ENCODE measurements around the gene ADORA1. TPM values are rescaled to one million over a fixed set of nuclear protein-coding genes. Genes with fewer than 3 reads are reported as not detected.

ADORA1 gene
- polyA plus RNA-seq, 3 donors, result 0.13 to 1.1 TPM; not detected in 1

- Mint-ChIP-seq H3K27me3 (ENCODE audit: low read depth in 3 of 3) (peaks cover 0 to 3% (median 2%) of the 10 kb centered on the region in 3 donors), H3K9me3 (peaks cover 0 to 2% (median 0%) of the 10 kb centered on the region in 7 donors), H3K36me3 (peaks cover 11 to 16% of the 10 kb centered on the region in 2 donors), H3K4me3 (no peak overlapping the region), H3K27ac (no peak overlapping the region), H3K4me1 (peaks cover 41% of the 10 kb centered on the region)
- TF ChIP-seq CTCF (IDR thresholded peaks at IDR 0.05), result no peak
- H3K4me2 ChIP-seq (replicated peaks; ENCODE audit: extremely low read depth, low read length, poor library complexity, severe bottlenecking), result no peak overlapping the region
- H3K36me3 ChIP-seq (replicated peaks in 1 of 2; ENCODE audit: control insufficient read depth in 1 of 2, insufficient read depth in 2 of 2, low read length in 2 of 2), result no peaks in the 10 kb centered on the region
- no peak overlapping the region for H3K27ac ChIP-seq (ENCODE audit: low read depth in 1 of 2, low read length in 2 of 2)
- no peaks in the 10 kb centered on the region for H3K9me3 ChIP-seq (replicated peaks in 1 of 2; ENCODE audit: control insufficient read depth in 1 of 2, insufficient read depth in 1 of 2, low read length in 2 of 2)
- no peak overlapping the region for H2AFZ ChIP-seq (ENCODE audit: insufficient read depth, low read depth, low read length, poor library complexity, severe bottlenecking)
- H4K20me1 ChIP-seq (ENCODE audit: insufficient read depth, low read length), result no peaks in the 10 kb centered on the region
- intact Hi-C loops (cut with micrococcal nuclease), result no loop called here
- no peak for DNase-seq
- no peak overlapping the region for H3K4me3 ChIP-seq (replicated peaks in 1 of 3; ENCODE audit: low read depth in 2 of 3, low read length in 3 of 3)
- no peak overlapping the region for H3K9ac ChIP-seq (ENCODE audit: insufficient read depth, low read length, poor library complexity, severe bottlenecking)
- H3K4me1 ChIP-seq (ENCODE audit: control insufficient read depth in 1 of 2, insufficient read depth in 2 of 2, low read length in 2 of 2), result peaks cover 11 to 32% of the 10 kb centered on the region in 2 donors
- 87% methylated on average over 7 of the region's 9 CpGs for WGBS (ENCODE audit: insufficient coverage)
- no peaks in the 10 kb centered on the region for H3K27me3 ChIP-seq (ENCODE audit: control insufficient read depth in 2 of 2, insufficient read depth in 2 of 2, low read length in 2 of 2)
- no peaks in the 10 kb centered on the region for H3K79me2 ChIP-seq (ENCODE audit: insufficient read depth, low read length)
These were observed 45.9 kb upstream of the ADORA1 start for GRCh38 chr1:203081465-203082230.

DNA sequence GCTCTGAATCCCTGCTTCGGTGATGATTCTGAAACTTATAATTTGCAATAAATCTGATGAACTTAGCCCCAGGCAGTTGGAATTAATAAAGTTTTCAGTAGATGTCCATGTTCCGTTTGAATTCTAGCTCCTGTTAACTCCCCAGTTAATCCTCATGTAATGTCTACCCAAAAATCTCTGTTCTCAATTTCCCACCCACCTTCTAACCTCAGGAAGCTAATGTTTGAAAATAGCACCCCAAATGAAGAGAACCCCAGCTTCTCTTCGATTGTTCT is 45.4 kb upstream of the ADORA1 start:
- H3K9me3 ChIP-seq (replicated peaks in 1 of 2; ENCODE audit: control insufficient read depth in 1 of 2, insufficient read depth in 1 of 2, low read length in 2 of 2), result no peaks in the 10 kb centered on the region
- H3K9ac ChIP-seq (ENCODE audit: insufficient read depth, low read length, poor library complexity, severe bottlenecking), result no peak overlapping the region
- Mint-ChIP-seq H3K9me3 (peaks cover 0 to 3% (median 0%) of the 10 kb centered on the region in 7 donors), H3K36me3 (peaks cover 11 to 16% of the 10 kb centered on the region in 2 donors), H3K4me3 (peak overlapping the region in 1 of 2 donors; percentile 52), H3K4me1 (peaks cover 37% of the 10 kb centered on the region), H3K27me3 (ENCODE audit: low read depth in 3 of 3) (peaks cover 0 to 3% (median 2%) of the 10 kb centered on the region in 3 donors), H3K27ac (peak overlapping the region in 3 of 7 donors; percentile 37 to 72 (median 37))
- H3K27me3 ChIP-seq (ENCODE audit: control insufficient read depth in 2 of 2, insufficient read depth in 2 of 2, low read length in 2 of 2), result no peaks in the 10 kb centered on the region
- intact Hi-C loops (cut with micrococcal nuclease), result no loop called here
- WGBS (ENCODE audit: insufficient coverage), result no CpG with 5 or more reads among the region's 3 CpGs
- DNase-seq, result no peak
- no peaks in the 10 kb centered on the region for H3K36me3 ChIP-seq (replicated peaks in 1 of 2; ENCODE audit: control insufficient read depth in 1 of 2, insufficient read depth in 2 of 2, low read length in 2 of 2)
- H4K20me1 ChIP-seq (ENCODE audit: insufficient read depth, low read length), result no peaks in the 10 kb centered on the region
- H3K27ac ChIP-seq (ENCODE audit: low read depth in 1 of 2, low read length in 2 of 2), result no peak overlapping the region
- no peak overlapping the region for H2AFZ ChIP-seq (ENCODE audit: insufficient read depth, low read depth, low read length, poor library complexity, severe bottlenecking)
- H3K4me1 ChIP-seq (ENCODE audit: control insufficient read depth in 1 of 2, insufficient read depth in 2 of 2, low read length in 2 of 2), result peaks cover 8 to 30% of the 10 kb centered on the region in 2 donors
- no peak overlapping the region for H3K4me3 ChIP-seq (replicated peaks in 1 of 3; ENCODE audit: low read depth in 2 of 3, low read length in 3 of 3)
- H3K79me2 ChIP-seq (ENCODE audit: insufficient read depth, low read length), result no peaks in the 10 kb centered on the region
- no peak for TF ChIP-seq CTCF (IDR thresholded peaks at IDR 0.05)
- H3K4me2 ChIP-seq (replicated peaks; ENCODE audit: extremely low read depth, low read length, poor library complexity, severe bottlenecking), result no peak overlapping the region

Measured in CD14-positive monocyte (primary cell).